Measurements from ENCODE around the gene GLUL.

GLUL gene

DNA sequence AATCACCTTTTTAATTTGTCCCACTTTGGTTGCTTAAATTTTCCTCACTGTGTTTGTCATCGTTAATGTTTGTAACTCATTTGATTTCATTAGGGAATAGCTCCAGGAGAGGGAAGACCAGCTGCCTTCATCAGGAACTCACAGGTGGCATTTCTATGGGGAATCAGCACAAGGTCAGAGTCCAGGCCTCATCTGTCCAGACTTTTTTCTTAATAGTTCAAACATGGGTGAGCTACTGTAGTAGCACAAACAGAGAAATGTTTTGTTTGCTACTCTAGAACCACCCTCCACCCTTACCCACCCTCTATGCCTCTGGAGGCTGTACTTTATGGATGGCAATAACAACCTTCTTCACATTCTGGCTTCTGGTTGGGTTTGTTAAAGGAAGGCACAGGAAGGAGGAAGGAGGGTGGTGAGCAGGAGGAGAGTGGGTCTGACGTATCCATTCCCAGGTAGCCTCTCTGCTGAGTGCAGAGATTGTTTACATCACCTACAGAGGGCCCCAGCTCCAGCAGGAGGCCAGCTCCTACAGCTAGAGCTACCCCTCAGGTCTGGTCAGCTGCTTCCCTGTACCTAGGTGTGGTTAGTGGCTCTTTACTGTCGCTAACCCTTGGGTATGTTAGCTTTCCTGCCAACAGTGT lies 17.0 kb upstream of the GLUL start:
- Histone ChIP-seq H4K20me1 (ENCODE audit: insufficient read depth) (no peaks in the 10 kb centered on the region), H3K4me3 (IDR thresholded peaks at IDR 0.05; ENCODE audit: insufficient read depth, low read depth, low read length) (no peak overlapping the region), H3K36me3 (ENCODE audit: insufficient read depth) (no peaks in the 10 kb centered on the region), H2AFZ (ENCODE audit: low read depth) (no peak overlapping the region), H3K4me1 (ENCODE audit: low read depth, poor library complexity, severe bottlenecking) (no peaks in the 10 kb centered on the region), H3K27me3 (ENCODE audit: insufficient read depth, low read depth) (no peaks in the 10 kb centered on the region), H3K9ac (no peak overlapping the region), H3K79me2 (ENCODE audit: insufficient read depth, low read depth) (no peaks in the 10 kb centered on the region), H3K4me2 (no peak overlapping the region), H3K27ac (no peak overlapping the region)
- TF ChIP-seq, protein P1, sequence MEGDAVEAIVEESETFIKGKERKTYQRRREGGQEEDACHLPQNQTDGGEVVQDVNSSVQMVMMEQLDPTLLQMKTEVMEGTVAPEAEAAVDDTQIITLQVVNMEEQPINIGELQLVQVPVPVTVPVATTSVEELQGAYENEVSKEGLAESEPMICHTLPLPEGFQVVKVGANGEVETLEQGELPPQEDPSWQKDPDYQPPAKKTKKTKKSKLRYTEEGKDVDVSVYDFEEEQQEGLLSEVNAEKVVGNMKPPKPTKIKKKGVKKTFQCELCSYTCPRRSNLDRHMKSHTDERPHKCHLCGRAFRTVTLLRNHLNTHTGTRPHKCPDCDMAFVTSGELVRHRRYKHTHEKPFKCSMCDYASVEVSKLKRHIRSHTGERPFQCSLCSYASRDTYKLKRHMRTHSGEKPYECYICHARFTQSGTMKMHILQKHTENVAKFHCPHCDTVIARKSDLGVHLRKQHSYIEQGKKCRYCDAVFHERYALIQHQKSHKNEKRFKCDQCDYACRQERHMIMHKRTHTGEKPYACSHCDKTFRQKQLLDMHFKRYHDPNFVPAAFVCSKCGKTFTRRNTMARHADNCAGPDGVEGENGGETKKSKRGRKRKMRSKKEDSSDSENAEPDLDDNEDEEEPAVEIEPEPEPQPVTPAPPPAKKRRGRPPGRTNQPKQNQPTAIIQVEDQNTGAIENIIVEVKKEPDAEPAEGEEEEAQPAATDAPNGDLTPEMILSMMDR (conservative IDR thresholded peaks at IDR 0.05; ENCODE audit: low read depth, low read length), result no peak

DNA sequence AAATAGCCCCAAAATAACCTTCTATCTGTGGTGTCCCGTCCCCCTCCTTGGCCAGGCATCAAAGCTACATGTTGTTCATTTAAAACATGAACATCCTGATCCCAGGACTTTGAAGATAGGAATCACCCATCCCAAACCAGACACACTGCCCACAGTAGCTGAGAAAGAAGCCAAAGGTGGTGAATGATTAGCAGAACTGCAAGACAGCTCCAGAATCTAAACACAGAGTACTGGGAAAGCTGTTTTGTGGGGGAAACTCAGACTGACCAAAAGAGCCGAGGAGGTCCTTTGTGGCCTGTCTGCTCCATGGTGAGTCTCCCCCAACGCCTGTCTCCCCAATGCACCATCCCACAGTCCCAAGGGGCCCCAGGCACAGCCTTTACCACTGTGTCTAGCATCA lies 16.1 kb upstream of the GLUL start:
- Histone ChIP-seq H3K36me3 (ENCODE audit: insufficient read depth) (no peaks in the 10 kb centered on the region), H3K79me2 (ENCODE audit: insufficient read depth, low read depth) (no peaks in the 10 kb centered on the region), H3K9ac (no peak overlapping the region), H4K20me1 (ENCODE audit: insufficient read depth) (no peaks in the 10 kb centered on the region), H3K4me1 (ENCODE audit: low read depth, poor library complexity, severe bottlenecking) (no peaks in the 10 kb centered on the region), H3K4me3 (IDR thresholded peaks at IDR 0.05; ENCODE audit: insufficient read depth, low read depth, low read length) (no peak overlapping the region), H2AFZ (ENCODE audit: low read depth) (no peak overlapping the region), H3K27me3 (ENCODE audit: insufficient read depth, low read depth) (no peaks in the 10 kb centered on the region), H3K27ac (no peak overlapping the region), H3K4me2 (no peak overlapping the region)
- TF ChIP-seq, protein P1 (conservative IDR thresholded peaks at IDR 0.05; ENCODE audit: low read depth, low read length), result no peak

DNA sequence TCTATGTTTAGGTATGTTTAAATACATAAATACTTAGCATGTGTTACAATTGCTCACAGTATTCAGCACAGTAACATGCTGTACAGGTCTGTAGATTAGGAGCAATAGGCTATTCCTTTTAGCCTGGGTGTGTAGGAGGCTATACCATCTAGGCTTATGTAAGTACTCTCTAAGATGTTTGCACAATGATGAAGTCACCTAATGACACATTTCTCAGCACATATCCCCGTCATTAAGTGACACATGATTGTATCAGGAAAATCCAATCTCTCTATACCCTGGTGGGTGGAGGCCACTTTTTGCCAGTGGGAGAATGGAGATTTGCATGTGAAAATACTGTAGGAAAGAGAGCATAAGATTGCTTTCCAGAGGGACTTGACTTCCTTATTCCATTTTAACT lies 14.4 kb upstream of the GLUL start:
- no peaks in the 10 kb centered on the region for H3K4me1 ChIP-seq (ENCODE audit: low read depth, poor library complexity, severe bottlenecking)
- no peak overlapping the region for H3K27ac ChIP-seq
- no peak overlapping the region for H2AFZ ChIP-seq (ENCODE audit: low read depth)
- H3K27me3 ChIP-seq (ENCODE audit: insufficient read depth, low read depth), result no peaks in the 10 kb centered on the region
- H4K20me1 ChIP-seq (ENCODE audit: insufficient read depth), result no peaks in the 10 kb centered on the region
- no peaks in the 10 kb centered on the region for H3K36me3 ChIP-seq (ENCODE audit: insufficient read depth)
- H3K4me3 ChIP-seq (IDR thresholded peaks at IDR 0.05; ENCODE audit: insufficient read depth, low read depth, low read length), result no peak overlapping the region
- no peak overlapping the region for H3K4me2 ChIP-seq
- H3K79me2 ChIP-seq (ENCODE audit: insufficient read depth, low read depth), result no peaks in the 10 kb centered on the region
- H3K9ac ChIP-seq, result no peak overlapping the region
- TF ChIP-seq, protein P1 (conservative IDR thresholded peaks at IDR 0.05; ENCODE audit: low read depth, low read length), result no peak

DNA sequence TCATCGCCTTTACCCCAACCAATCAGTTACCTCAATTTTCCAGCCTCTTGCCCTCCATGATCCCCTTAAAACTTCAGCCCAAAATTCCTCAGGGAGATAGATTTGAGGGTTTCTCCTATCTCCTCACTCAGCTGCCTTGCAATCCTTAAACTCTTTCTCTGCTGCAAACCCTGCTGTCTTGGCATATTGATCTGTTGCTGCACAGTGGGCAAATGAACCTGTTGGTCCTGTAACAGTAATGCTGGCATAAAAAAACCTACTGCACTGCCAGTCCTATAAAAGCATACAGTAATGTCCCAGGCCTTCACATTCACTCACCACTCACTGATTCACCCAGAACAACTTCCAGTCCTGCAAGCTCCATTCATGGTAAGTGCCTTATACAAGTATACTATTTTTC lies 14.0 kb upstream of the GLUL start:
- Histone ChIP-seq H3K4me2 (no peak overlapping the region), H2AFZ (ENCODE audit: low read depth) (no peak overlapping the region), H3K27me3 (ENCODE audit: insufficient read depth, low read depth) (no peaks in the 10 kb centered on the region), H3K27ac (no peak overlapping the region), H3K79me2 (ENCODE audit: insufficient read depth, low read depth) (no peaks in the 10 kb centered on the region), H3K4me3 (IDR thresholded peaks at IDR 0.05; ENCODE audit: insufficient read depth, low read depth, low read length) (no peak overlapping the region), H3K36me3 (ENCODE audit: insufficient read depth) (no peaks in the 10 kb centered on the region), H4K20me1 (ENCODE audit: insufficient read depth) (no peaks in the 10 kb centered on the region), H3K9ac (no peak overlapping the region), H3K4me1 (ENCODE audit: low read depth, poor library complexity, severe bottlenecking) (no peaks in the 10 kb centered on the region)
- TF ChIP-seq, protein P1 (conservative IDR thresholded peaks at IDR 0.05; ENCODE audit: low read depth, low read length), result no peak
